Retinal pigment epithelial cell (primary cell): ENCODE results near the gene GOSR2.

Experiments
- DNase-seq: peaks from one replicate; pipeline ENCODE4 v3.0.0-alpha.2; 2010; ENCODE audit warnings: low read depth
- H3K4me3 ChIP-seq: 2 replicates; pipeline ENCODE4 v1.5.1; 2011; ENCODE audit warnings: mild to moderate bottlenecking, low read length, control low read depth, moderate library complexity
- TF ChIP-seq, protein P1 (sequence below): conservative IDR thresholded peaks from 2 replicates; pipeline ENCODE4 v1.5.1; 2011; ENCODE audit warnings: low read depth, low read length, control low read depth, inconsistent platforms

Gene GOSR2

DNA sequence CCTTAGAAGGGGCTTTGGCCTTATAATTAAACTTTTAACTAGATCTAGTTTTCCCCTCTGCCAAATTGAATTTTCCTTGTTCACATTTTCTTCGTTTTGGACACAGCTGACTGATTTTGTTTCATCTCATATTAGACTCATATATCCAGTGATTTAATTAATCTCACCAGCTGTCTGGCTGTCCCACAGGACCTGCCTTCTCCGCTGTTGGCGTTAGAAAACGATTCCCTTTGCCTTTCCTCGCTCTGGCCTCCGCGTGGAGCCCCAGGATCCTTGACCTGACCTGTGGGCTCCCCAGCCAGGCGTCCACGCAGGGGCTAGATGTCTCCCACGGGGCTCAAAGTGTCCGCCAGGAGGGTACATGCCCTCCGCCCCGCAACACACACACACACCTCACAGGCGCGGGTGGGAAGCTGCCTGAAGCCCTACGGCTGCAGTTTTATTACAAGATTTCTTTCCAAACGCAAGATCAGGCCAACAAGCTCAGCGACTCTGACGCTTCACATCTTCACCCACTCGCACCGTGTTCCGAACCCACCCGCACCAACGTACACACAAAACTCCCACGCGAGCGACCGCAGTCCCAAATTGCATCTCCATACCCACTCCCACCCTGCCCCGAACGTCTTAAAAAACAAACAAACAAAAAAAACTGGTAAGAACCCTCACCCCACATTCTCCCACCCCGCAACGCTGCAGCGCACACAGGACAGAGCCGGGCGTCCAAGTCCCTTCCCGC, 55.0 kb downstream of the GOSR2 start:
- no peak for DNase-seq
- H3K4me3 ChIP-seq = no peak overlapping the region
- TF ChIP-seq, protein P1, sequence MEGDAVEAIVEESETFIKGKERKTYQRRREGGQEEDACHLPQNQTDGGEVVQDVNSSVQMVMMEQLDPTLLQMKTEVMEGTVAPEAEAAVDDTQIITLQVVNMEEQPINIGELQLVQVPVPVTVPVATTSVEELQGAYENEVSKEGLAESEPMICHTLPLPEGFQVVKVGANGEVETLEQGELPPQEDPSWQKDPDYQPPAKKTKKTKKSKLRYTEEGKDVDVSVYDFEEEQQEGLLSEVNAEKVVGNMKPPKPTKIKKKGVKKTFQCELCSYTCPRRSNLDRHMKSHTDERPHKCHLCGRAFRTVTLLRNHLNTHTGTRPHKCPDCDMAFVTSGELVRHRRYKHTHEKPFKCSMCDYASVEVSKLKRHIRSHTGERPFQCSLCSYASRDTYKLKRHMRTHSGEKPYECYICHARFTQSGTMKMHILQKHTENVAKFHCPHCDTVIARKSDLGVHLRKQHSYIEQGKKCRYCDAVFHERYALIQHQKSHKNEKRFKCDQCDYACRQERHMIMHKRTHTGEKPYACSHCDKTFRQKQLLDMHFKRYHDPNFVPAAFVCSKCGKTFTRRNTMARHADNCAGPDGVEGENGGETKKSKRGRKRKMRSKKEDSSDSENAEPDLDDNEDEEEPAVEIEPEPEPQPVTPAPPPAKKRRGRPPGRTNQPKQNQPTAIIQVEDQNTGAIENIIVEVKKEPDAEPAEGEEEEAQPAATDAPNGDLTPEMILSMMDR = no peak

DNA sequence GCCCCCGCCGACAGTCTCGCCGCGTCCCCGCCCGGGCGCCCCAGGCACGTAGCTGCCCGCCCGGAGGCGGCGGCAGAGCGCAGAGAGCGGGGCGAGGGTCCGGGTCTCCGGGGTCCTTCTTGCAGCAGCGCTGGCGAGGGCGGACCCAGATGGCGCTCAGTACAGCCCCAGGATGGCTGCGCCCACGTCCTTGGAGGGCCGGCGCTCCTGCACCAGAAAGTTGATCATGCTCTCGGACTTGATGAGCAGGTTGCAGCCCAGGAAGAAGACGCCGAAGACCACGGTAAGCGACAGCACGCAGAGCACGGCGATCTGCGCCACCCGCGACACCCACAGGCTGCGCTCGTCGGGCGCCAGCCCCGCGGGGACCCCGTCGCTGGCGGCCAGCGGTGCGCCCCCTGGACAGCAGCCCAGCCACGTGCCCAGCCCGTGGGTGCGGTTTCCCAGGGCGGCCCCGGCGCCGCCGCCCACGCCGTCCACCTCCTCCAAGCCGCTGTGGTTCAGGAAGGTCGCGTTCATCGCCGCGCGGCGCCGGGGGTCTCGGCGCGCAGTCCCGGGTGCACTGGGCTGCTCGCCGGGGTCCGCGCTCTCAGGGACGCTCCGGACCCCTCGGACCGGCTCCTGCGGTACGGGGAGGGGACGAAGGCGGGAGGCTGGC, 55.7 kb downstream of the GOSR2 start:
- TF ChIP-seq, protein P1 = no peak
- peak overlapping the region; percentile 23 for H3K4me3 ChIP-seq
- no peak for DNase-seq

DNA sequence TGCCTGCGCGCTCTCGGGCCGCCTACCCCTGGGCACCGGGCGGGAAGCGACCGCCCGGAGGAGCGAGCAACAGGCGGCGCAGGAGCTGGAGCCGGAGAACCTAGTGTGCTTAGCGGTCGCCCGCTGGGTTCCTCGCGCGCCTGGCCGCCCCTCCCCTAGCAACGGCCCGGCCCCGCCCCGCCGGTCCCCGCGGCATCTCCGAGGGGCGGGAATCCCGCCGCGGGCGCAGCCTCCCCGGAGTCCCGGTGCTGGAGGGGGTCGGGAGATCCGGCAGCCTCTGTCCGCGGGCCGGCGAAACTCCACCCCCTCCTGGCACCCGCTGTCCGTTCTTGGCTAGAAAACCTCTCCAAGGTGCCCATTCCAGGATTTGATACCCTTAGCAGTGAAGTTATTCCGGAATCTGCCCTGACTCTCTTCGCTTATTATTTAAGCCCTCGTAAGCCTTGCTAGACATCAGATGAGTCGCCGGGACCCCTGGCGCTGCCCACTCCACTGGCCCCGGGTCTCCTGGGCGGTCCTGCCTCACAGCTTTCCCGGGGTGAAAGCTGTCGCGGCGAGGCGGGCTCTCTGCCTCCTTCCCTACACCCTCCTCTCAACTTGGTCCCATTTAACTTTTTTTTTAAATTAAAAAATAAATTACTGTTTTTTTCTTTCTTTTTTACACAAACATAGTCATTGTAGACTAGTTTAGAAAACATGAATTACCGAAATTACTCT, 56.3 kb downstream of the GOSR2 start, which contains the start of gene RPRML:
RPRML (minus strand) TSS at position 107 of the 717 bp plus-strand sequence. CDS start 246 bp downstream, outside the sequence.
- peak within 1 kb of the TSS; percentile 35 for H3K4me3 ChIP-seq
- TF ChIP-seq, protein P1 = no peak
- DNase-seq = no peak

DNA sequence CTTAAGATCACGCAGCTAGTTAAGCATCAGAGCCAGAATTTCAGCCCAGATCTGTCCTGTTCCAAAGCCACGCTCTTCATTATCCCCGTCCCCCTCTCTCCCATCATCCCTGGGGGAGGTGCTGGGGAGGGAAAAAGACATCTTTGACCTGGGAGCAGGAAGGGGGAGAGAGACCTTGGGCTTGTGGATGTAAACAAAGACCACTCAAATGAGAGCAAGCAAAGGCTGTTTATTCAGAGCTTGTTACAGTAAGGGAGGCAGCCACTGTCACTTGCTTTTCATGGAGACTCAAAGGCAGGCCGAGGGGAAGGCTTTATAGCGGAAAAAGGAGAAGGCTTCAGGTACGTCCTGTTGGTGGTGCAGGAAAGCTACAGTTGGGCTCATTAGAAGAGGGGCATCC, 59.6 kb downstream of the GOSR2 start:
- H3K4me3 ChIP-seq = no peak overlapping the region
- TF ChIP-seq, protein P1 = no peak
- no peak for DNase-seq

DNA sequence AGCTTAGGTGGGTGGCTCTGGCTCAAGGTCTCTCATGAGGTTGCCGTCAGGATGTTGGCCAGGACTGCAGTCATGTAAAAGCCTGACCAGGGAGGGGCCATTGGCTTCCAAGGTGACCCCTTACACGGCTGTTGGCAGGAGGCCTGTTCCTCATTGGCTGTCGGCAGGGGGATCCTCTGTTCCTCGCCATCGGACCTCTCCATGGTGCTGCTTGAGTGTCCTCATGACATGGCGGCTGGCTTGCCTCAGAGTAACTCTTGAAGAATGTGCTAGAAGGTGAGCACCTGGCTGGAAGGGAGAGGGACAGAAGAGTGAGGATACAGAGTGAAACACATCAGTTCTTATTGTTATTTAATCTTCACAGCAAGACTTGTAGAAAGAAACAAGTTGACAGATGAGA, 60.8 kb downstream of the GOSR2 start:
- no peak for DNase-seq
- TF ChIP-seq, protein P1 = no peak
- H3K4me3 ChIP-seq = no peak overlapping the region

DNA sequence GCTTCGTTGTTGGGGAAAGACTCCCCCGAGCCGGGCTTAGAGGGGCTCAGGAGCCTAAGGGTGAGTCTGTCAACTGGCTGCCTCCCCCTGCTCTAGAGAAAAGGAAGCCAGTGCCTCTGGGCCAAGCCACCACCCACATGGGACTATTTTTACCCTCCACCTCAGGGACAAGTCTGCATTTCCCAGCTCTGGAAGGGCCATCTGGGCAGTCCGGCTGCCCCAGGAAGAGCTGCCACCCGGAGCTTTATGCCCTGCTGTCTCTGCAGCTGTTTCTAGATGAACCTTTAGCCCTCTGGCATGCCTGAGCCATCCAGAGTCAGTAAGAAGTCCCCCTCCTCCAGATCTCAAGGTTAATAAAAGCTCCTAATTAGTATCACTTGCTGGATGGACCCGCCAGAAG, 61.4 kb downstream of the GOSR2 start:
- no peak overlapping the region for H3K4me3 ChIP-seq
- TF ChIP-seq, protein P1 = no peak
- no peak for DNase-seq

DNA sequence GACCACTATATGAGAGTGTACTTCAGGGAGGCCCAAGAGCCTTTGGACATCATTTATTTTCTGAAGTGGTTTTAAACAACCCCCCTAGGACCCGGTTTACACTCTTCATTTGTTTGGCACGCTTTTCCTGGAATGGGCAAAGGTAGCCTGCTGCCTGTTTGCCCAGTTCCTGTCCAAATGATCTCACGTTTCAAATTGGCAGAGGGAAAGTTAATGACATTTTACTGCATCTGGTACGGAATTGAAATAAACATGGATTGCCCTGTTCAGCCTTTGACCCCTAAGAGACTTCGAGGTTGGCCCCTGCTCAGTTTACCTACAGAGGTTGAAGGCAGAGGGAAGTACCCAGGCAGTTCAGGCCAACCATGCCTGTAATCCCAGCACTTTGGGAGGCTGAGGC, 61.9 kb downstream of the GOSR2 start:
- DNase-seq = no peak
- TF ChIP-seq, protein P1 = no peak
- H3K4me3 ChIP-seq = no peak overlapping the region
